ENCODE measurements around the gene GPD1.

DNA sequence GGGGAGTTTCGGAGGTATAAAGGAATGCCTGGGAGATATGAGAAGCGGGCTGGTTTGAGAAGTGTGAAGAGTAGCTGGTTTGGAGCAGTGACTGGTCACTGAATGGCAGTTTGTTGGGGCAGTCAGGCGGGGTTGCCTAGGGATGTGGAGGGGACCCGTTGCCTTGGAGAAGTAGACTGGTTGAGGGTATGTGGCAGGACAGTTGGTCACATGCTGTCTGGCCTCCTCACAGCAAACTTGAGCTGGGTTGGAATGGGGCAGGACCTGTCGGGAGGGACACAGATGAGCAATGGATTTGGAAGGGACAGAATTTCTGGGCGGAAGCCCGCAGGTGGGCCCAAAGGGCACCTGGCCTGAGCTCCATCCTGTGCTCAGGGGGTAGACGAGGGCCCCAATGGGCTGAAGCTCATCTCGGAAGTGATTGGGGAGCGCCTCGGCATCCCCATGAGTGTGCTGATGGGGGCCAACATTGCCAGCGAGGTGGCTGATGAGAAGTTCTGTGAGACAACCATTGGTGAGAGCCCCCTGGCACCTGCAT is 2.2 kb downstream of the GPD1 start:
- TF ChIP-seq POLR2A (IDR thresholded peaks at IDR 0.05) (no peak), POLR2AphosphoS5 (IDR thresholded peaks at IDR 0.05; ENCODE audit: insufficient read depth in 1 of 2, low read depth in 1 of 2) (no peak)
- TF ChIP-seq, protein P1, sequence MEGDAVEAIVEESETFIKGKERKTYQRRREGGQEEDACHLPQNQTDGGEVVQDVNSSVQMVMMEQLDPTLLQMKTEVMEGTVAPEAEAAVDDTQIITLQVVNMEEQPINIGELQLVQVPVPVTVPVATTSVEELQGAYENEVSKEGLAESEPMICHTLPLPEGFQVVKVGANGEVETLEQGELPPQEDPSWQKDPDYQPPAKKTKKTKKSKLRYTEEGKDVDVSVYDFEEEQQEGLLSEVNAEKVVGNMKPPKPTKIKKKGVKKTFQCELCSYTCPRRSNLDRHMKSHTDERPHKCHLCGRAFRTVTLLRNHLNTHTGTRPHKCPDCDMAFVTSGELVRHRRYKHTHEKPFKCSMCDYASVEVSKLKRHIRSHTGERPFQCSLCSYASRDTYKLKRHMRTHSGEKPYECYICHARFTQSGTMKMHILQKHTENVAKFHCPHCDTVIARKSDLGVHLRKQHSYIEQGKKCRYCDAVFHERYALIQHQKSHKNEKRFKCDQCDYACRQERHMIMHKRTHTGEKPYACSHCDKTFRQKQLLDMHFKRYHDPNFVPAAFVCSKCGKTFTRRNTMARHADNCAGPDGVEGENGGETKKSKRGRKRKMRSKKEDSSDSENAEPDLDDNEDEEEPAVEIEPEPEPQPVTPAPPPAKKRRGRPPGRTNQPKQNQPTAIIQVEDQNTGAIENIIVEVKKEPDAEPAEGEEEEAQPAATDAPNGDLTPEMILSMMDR (IDR thresholded peaks at IDR 0.05): no peak
